ENCODE data around the gene DNAI7.

GRCh38 chr12:25123126-25123525 lies 71.8 kb downstream of the DNAI7 start:
- TF ChIP-seq POLR2A (IDR thresholded peaks at IDR 0.05) = no peak
- TF ChIP-seq CTCF (IDR thresholded peaks at IDR 0.05) = no peak
